Keratinocyte (primary cell): ENCODE measurements around the gene GJD3. TPM values are rescaled to one million over a fixed set of nuclear protein-coding genes. Genes with fewer than 3 reads are reported as not detected.
"Not testable (repeated sequence)": the region's sequence is repeated elsewhere in the genome, so short reads cannot be mapped to it uniquely, and the experiment has no call there.

ENCODE experiments used
- DNase-seq: peaks from one replicate; pipeline ENCODE4 v3.0.0-alpha.2; 2011; ENCODE audit warnings: low read depth, missing footprints, low spot score
- FAIRE-seq: peaks from 2 replicates; lab custom pipeline; 2011; peaks lifted over from hg19 to GRCh38; lab: Jason Lieb, UNC
- H2AFZ ChIP-seq: 2 replicates; pipeline ENCODE4 v1.6.0; 2012; ENCODE audit warnings: low read length, control low read depth, inconsistent platforms; ENCODE audit not compliant: control insufficient read depth
- H3K27ac ChIP-seq: 2 replicates; pipeline ENCODE4 v1.5.1; 2011; ENCODE audit warnings: low read length; ENCODE audit not compliant: control insufficient read depth, insufficient read depth
- H3K27me3 ChIP-seq: 3 replicates; pipeline ENCODE4 v1.6.0; 2011; ENCODE audit warnings: low read length; ENCODE audit not compliant: control insufficient read depth, insufficient read depth; ENCODE audit errors: extremely low read depth
- H3K36me3 ChIP-seq, 2 experiments: 2 replicates in 1 of 2; 3 replicates in 1 of 2; pipeline ENCODE4 v1.5.1; 2011; ENCODE audit warnings: low read length in 2 of 2, mild to moderate bottlenecking in 1 of 2; ENCODE audit not compliant: control insufficient read depth in 2 of 2, insufficient read depth in 2 of 2; ENCODE audit errors: extremely low read depth in 1 of 2
- H3K4me1 ChIP-seq: 3 replicates; pipeline ENCODE4 v1.5.1; 2011; ENCODE audit warnings: low read length; ENCODE audit not compliant: control insufficient read depth, insufficient read depth; ENCODE audit errors: extremely low read depth
- H3K4me2 ChIP-seq: 3 replicates; pipeline ENCODE4 v1.6.0; 2011; ENCODE audit warnings: low read depth, low read length; ENCODE audit not compliant: control insufficient read depth, insufficient read depth; ENCODE audit errors: extremely low read depth
- H3K4me3 ChIP-seq, 3 experiments: fragments of 200-600 bp in 1 of 3; sonication (generic) in 1 of 3; 2 replicates in 2 of 3; 3 replicates in 1 of 3; pipeline ENCODE4 v1.5.1; 2011 to 2016; ENCODE audit warnings: low read length in 3 of 3, mild to moderate bottlenecking in 3 of 3, control low read depth in 2 of 3, inconsistent platforms in 1 of 3, low read depth in 1 of 3, mixed read lengths in 1 of 3, mixed run types in 1 of 3, moderate library complexity in 1 of 3; ENCODE audit not compliant: control insufficient read depth in 2 of 3, insufficient read depth in 2 of 3; ENCODE audit errors: extremely low read depth in 1 of 3
- H3K79me2 ChIP-seq: 2 replicates; pipeline ENCODE4 v1.6.0; 2012; ENCODE audit warnings: low read length; ENCODE audit not compliant: control insufficient read depth, insufficient read depth
- H3K9ac ChIP-seq: 3 replicates; pipeline ENCODE4 v1.6.0; 2011; ENCODE audit warnings: low read length; ENCODE audit not compliant: control insufficient read depth, insufficient read depth; ENCODE audit errors: extremely low read depth
- H3K9me1 ChIP-seq: 3 replicates; pipeline ENCODE4 v1.6.0; 2011; ENCODE audit warnings: low read length; ENCODE audit not compliant: control insufficient read depth, insufficient read depth; ENCODE audit errors: extremely low read depth
- H3K9me3 ChIP-seq: 2 replicates; pipeline ENCODE4 v1.5.1; 2012; ENCODE audit warnings: low read depth, low read length; ENCODE audit not compliant: control insufficient read depth
- H4K20me1 ChIP-seq: 3 replicates; pipeline ENCODE4 v1.6.0; 2011; ENCODE audit warnings: low read length; ENCODE audit not compliant: control insufficient read depth, insufficient read depth; ENCODE audit errors: extremely low read depth
- EZH2 ChIP-seq: IDR thresholded peaks from one replicate; pipeline ENCODE4 v1.6.1; 2012; ENCODE audit warnings: inconsistent platforms, mild to moderate bottlenecking, low read length, moderate library complexity
- dilution Hi-C: fragments of 300-500 bp; cut with MboI; formaldehyde crosslinking; loops from one replicate; pipeline ENCODE4 v1.7.0; 2020; ENCODE audit warnings: low sequenced_read_pairs; ENCODE audit not compliant: extremely low pct_ligation_motif_present
- polyA plus RNA-seq, 5 experiments: library from polyadenylated mRNA; depleted of rRNA in 3 of 5; stranded (reverse) in 3 of 5; stranded (forward) in 1 of 5; unstranded in 1 of 5; fragments of >200 nt; gene quantifications; 1 replicate in 1 of 5; 2 replicates in 3 of 5; 3 replicates in 1 of 5; pipeline versions ENCODE4 v1.2.1 to v1.2.3, GENCODE V29; 2011 to 2012; ENCODE audit warnings: missing spikeins in 2 of 5, low read depth in 1 of 5, low replicate concordance in 1 of 5
- TF ChIP-seq, protein P1 (sequence below), 3 experiments: IDR thresholded peaks in 1 of 3; conservative IDR thresholded peaks in 1 of 3; optimal IDR thresholded peaks in 1 of 3; 2 replicates in 2 of 3; 3 replicates in 1 of 3; pipeline versions ENCODE3 to v1.5.1; 2011; ENCODE audit warnings: low read length in 3 of 3, mild to moderate bottlenecking in 3 of 3, moderate library complexity in 2 of 3, control low read depth in 1 of 3, inconsistent platforms in 1 of 3; ENCODE audit not compliant: insufficient read depth in 2 of 3; ENCODE audit errors: extremely low read depth in 1 of 3

The GJD3 gene
- polyA plus RNA-seq, 1 donor (not counting 4 experiments of a cell fraction or from before 2014, with no cell fraction given), result not detected

DNA sequence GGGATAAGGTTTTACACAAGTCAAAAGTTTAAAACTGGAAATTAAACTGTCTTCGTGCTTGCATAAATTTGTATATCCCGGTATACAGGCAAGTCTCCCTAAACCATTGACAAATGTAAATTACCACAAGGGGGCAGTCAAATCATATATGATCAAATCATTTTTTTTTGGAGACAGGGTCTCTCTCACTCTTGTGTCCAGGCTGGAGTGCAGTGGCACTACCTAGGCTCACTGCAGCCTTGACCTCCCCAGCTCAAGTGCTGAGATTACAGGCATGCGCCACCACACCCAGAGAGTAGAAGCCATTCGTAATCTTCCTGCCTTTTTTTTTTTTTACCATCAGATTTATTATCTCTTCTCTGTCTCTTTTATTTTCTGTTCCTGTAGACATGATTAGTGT, 34.6 kb upstream of the GJD3 start:
- DNase-seq, result no peak
- Histone ChIP-seq H3K79me2 (no peaks in the 10 kb centered on the region), H2AFZ (no peak overlapping the region), H3K4me3 (no peak overlapping the region), H3K9me3 (no peaks in the 10 kb centered on the region), H3K4me2 (no peak overlapping the region), H3K4me1 (no peaks in the 10 kb centered on the region), H3K9me1 (no peaks in the 10 kb centered on the region), H4K20me1 (no peaks in the 10 kb centered on the region), H3K36me3 (peaks cover 0 to 16% of the 10 kb centered on the region in 2 experiments), H3K27ac (no peak overlapping the region), H3K9ac (no peak overlapping the region), H3K27me3 (no peaks in the 10 kb centered on the region)
- FAIRE-seq, result no peak
- dilution Hi-C loops, result no loop called here
- no peak for TF ChIP-seq EZH2
- TF ChIP-seq, protein P1, sequence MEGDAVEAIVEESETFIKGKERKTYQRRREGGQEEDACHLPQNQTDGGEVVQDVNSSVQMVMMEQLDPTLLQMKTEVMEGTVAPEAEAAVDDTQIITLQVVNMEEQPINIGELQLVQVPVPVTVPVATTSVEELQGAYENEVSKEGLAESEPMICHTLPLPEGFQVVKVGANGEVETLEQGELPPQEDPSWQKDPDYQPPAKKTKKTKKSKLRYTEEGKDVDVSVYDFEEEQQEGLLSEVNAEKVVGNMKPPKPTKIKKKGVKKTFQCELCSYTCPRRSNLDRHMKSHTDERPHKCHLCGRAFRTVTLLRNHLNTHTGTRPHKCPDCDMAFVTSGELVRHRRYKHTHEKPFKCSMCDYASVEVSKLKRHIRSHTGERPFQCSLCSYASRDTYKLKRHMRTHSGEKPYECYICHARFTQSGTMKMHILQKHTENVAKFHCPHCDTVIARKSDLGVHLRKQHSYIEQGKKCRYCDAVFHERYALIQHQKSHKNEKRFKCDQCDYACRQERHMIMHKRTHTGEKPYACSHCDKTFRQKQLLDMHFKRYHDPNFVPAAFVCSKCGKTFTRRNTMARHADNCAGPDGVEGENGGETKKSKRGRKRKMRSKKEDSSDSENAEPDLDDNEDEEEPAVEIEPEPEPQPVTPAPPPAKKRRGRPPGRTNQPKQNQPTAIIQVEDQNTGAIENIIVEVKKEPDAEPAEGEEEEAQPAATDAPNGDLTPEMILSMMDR (optimal IDR thresholded peaks at IDR 0.05 in 1 of 3, IDR thresholded peaks at IDR 0.05 in 1 of 3, conservative IDR thresholded peaks at IDR 0.05 in 1 of 3; ENCODE audit: extremely low read depth in 1 of 3, insufficient read depth in 2 of 3, low read length in 3 of 3), result peak in 2 of 3 experiments; percentile 40 to 47

DNA sequence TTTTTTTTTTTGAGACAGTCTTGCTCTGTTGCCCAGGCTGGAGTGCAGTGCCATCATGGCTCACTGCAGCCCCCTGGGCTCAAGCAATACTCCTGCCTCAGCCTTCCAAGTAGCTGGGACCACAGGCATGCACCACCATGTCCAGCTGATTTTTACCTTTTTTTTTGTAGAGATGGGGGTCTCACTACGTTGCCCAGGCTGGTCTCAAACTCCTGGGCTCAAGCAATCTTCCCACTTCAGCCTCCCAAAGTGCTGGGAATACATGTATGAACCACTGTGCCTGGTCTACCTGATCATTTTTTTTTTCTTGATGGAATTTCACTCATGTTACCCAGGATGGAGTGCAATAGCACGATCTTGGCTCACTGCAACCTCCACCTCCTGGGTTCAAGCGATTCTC, 22.0 kb upstream of the GJD3 start:
- H3K4me3 ChIP-seq, dilution Hi-C loops, H2AFZ ChIP-seq, H3K79me2 ChIP-seq, H3K4me2 ChIP-seq, H3K27me3 ChIP-seq, DNase-seq, H3K27ac ChIP-seq, H3K4me1 ChIP-seq, H3K9me3 ChIP-seq, H3K9me1 ChIP-seq, FAIRE-seq, H4K20me1 ChIP-seq, H3K9ac ChIP-seq: not testable (repeated sequence)
- H3K36me3 ChIP-seq, result peaks cover 0 to 25% of the 10 kb centered on the region in 2 experiments

DNA sequence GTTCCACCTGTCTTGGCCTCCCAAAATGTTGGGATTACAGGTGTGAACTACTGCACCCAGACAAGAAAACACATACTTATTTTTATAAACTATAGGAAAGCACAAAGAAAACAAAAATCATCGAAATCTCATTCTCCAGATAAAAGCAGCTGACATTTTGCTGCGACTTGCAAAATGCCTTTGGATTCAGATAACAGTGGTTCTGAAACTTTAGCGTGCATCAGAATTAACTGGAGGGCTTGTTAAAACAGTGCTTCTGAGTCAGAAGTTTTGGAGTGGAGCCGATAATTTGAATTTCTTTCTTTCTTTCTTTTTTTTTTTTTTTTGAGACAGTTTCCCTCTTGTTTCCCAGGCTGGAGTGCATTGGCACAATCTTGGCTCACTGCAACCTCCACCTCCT, 17.7 kb upstream of the GJD3 start:
- no peak for FAIRE-seq
- H3K9ac ChIP-seq, result no peak overlapping the region

More for the DNA sequence above, 17.7 kb upstream of the GJD3 start:
- Histone ChIP-seq H3K4me3 (no peak overlapping the region), H3K4me1 (no peaks in the 10 kb centered on the region), H3K36me3 (no peaks in the 10 kb centered on the region), H3K9me3 (no peaks in the 10 kb centered on the region), H3K27me3 (no peaks in the 10 kb centered on the region), H3K27ac (no peak overlapping the region), H2AFZ (no peak overlapping the region), H4K20me1 (no peaks in the 10 kb centered on the region), H3K79me2 (no peaks in the 10 kb centered on the region), H3K4me2 (no peak overlapping the region), H3K9me1 (no peaks in the 10 kb centered on the region)
- TF ChIP-seq, protein P1 (optimal IDR thresholded peaks at IDR 0.05 in 1 of 3, IDR thresholded peaks at IDR 0.05 in 1 of 3, conservative IDR thresholded peaks at IDR 0.05 in 1 of 3; ENCODE audit: extremely low read depth in 1 of 3, insufficient read depth in 2 of 3, low read length in 3 of 3), result no peak
- TF ChIP-seq EZH2, result no peak
- no peak for DNase-seq
- dilution Hi-C loops, result no loop called here
